Measurements from ENCODE around the gene BIN2.

The BIN2 gene

GRCh38 chr12:51369581-51369980 lies 45.6 kb upstream of the BIN2 start:
- Mint-ChIP-seq H3K4me1 (peaks cover 28% of the 10 kb centered on the region), H3K9me3 (no peaks in the 10 kb centered on the region), H3K36me3 (ENCODE audit: low read depth) (no peaks in the 10 kb centered on the region), H3K27ac (peak overlapping the region in 2 of 3 experiments; percentile 0 to 1), H3K27me3 (ENCODE audit: low read depth) (peaks cover 9% of the 10 kb centered on the region), H3K4me3 (no peak overlapping the region)
- TF ChIP-seq, protein P1, sequence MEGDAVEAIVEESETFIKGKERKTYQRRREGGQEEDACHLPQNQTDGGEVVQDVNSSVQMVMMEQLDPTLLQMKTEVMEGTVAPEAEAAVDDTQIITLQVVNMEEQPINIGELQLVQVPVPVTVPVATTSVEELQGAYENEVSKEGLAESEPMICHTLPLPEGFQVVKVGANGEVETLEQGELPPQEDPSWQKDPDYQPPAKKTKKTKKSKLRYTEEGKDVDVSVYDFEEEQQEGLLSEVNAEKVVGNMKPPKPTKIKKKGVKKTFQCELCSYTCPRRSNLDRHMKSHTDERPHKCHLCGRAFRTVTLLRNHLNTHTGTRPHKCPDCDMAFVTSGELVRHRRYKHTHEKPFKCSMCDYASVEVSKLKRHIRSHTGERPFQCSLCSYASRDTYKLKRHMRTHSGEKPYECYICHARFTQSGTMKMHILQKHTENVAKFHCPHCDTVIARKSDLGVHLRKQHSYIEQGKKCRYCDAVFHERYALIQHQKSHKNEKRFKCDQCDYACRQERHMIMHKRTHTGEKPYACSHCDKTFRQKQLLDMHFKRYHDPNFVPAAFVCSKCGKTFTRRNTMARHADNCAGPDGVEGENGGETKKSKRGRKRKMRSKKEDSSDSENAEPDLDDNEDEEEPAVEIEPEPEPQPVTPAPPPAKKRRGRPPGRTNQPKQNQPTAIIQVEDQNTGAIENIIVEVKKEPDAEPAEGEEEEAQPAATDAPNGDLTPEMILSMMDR (IDR thresholded peaks at IDR 0.05; ENCODE audit: unreplicated experiment in 3 of 3), result no peak

DNA sequence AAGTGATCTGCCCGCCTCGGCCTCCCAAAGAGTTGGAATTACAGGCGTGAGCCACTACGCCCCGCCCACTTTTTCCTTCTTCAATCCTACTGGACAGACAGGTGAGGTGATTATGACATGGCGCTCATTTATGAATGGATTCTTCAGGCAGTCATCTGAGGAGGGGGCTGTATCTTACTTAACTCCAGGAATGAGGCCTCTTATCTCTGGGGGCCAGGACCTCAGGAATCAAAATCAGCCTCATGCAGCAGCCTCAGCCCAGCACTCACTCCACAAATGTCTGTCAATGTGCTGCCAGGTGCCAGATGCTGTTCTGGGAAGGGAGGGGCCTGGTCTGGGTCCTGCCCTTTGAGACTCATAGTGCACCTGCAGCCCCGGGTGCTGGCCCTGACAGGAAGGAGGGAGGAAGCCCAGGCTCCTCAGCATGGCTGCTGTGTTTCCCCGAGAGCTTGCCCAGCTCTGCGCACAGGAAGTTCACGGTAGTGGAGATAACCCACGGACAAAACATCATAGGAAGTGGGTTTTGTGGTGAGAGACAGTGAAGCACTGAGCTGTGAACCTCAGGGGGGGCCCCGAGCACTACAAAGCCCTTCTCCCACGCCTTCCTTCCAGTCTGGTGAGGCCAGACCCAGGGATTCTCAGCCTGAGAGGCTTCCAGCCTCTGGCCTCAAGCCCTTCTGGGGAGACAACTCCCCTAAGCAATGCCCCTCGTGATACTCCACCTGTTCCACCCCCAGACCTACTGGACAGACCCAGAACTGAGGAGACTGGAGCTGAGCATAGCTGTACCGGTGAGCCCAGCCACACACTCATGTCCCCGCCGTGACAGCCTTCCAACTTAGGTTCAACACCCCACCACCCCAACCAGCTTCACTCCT lies 44.9 kb upstream of the BIN2 start:
- Mint-ChIP-seq H3K27me3 (ENCODE audit: low read depth) (peaks cover 9% of the 10 kb centered on the region), H3K4me3 (no peak overlapping the region), H3K36me3 (ENCODE audit: low read depth) (no peaks in the 10 kb centered on the region), H3K9me3 (no peaks in the 10 kb centered on the region), H3K27ac (peak overlapping the region in 2 of 3 experiments; percentile 0 to 1), H3K4me1 (peaks cover 24% of the 10 kb centered on the region)
- TF ChIP-seq, protein P1 (IDR thresholded peaks at IDR 0.05; ENCODE audit: unreplicated experiment in 3 of 3), result no peak

- Mint-ChIP-seq H3K36me3 (ENCODE audit: low read depth) (no peaks in the 10 kb centered on the region), H3K4me3 (no peak overlapping the region), H3K27me3 (ENCODE audit: low read depth) (peaks cover 15% of the 10 kb centered on the region), H3K27ac (no peak overlapping the region), H3K4me1 (peaks cover 10% of the 10 kb centered on the region), H3K9me3 (no peaks in the 10 kb centered on the region)
- TF ChIP-seq, protein P1 (IDR thresholded peaks at IDR 0.05; ENCODE audit: unreplicated experiment in 3 of 3), result no peak
Observed at GRCh38 chr12:51365276-51365675, 41.3 kb upstream of the BIN2 start.

DNA sequence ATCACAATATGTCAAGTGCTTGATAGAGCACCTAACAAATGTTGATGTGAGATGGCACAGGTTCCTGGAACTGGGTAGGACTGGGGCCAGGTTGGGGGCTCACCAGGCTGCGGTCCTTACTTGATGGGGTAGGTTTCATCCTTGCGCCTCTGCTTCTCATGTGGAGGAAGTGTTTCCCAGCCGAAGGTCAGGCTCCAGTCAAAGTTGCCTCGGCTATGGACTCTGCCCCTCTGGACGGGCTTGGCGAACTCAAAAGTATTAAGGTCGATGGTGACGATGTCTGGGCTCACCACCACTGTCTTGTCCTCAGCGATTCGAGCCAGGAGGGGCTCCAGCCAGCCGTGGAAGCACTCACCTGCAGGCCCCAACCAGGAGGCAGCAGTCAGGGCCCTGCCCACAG lies 40.0 kb upstream of the BIN2 start:
- peaks cover under 1% of the 10 kb centered on the region for H3K4me1 Mint-ChIP-seq
- no peaks in the 10 kb centered on the region for H3K9me3 Mint-ChIP-seq
- H3K4me3 Mint-ChIP-seq, result no peak overlapping the region
- H3K27ac Mint-ChIP-seq, result no peak overlapping the region
- TF ChIP-seq, protein P1 (IDR thresholded peaks at IDR 0.05; ENCODE audit: unreplicated experiment in 3 of 3), result no peak
- H3K36me3 Mint-ChIP-seq (ENCODE audit: low read depth), result no peaks in the 10 kb centered on the region
- peaks cover 15% of the 10 kb centered on the region for H3K27me3 Mint-ChIP-seq (ENCODE audit: low read depth)

DNA sequence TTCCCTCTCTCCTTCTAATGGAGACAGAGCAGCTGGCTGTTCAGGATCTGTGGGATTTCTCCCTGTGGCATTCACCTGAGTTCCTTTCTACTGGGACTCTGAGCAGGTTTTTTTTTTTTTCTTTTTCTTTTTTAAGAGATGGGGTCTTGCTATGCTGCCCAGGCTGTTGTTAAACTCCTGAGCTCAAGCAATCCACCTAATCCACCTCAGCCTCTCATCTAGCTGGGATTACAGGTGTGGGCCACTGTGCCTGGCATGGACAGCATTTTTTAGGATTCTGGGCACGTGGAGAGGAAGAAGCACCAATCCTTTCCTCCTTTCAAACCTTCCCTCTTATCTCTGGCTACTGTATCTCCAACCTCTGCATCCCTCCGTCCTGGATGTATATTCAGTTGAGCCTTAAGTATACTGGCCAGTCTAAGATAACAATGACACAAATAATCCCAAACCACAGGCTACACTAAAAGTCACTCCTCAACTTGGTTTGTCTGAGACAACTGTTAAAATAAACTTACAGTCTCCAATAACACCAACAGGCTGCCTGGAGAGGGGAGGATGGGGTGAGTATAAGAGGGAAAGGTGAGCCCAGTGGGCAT lies 38.9 kb upstream of the BIN2 start:
- Mint-ChIP-seq H3K9me3 (no peaks in the 10 kb centered on the region), H3K4me1 (no peaks in the 10 kb centered on the region), H3K36me3 (ENCODE audit: low read depth) (no peaks in the 10 kb centered on the region), H3K4me3 (no peak overlapping the region), H3K27ac (no peak overlapping the region), H3K27me3 (ENCODE audit: low read depth) (peaks cover 11% of the 10 kb centered on the region)
- TF ChIP-seq, protein P1 (IDR thresholded peaks at IDR 0.05; ENCODE audit: unreplicated experiment in 3 of 3), result no peak

All from nephron (organoid).